ENCODE data around the gene HTRA3.

The HTRA3 gene

DNA sequence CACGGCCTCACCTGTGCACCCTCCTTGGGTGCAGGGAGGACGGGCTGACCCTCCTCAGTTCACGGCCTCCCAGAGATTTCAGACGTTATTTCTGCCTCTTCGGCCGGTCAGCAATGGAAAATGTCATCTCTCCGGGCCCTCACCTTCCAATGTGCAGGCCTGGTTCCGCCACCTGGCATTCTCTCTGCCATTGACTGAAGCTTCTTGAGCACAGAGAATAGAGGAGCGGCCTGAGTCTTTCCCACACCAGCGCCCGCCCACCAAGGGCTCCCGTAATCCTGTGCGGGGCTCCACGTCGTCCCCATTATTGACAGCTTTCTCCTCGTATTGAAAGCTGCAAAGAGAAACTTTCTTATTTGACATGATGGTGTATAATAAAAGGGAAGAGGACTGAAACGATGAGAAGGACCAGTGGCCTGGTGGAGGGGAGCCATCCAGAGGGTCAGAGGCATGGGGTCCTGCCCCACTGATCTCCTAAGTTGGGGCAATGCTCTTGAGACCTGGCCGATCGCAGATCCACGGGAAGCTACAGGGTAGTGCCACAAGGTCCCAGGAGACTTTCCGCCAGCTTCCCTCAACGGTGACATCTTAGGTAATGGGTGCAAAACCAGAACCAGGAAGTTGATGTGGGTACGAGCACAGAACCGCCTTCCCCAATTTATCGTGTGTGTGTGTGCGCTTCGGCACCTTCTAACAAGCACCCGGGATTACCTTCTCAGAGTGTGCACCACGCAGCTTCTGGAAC lies 20.6 kb downstream of the HTRA3 start:
- DNase-seq (ENCODE audit: extremely low spot score, insufficient read length, low read depth) = no peak
- no peak for FAIRE-seq

DNA sequence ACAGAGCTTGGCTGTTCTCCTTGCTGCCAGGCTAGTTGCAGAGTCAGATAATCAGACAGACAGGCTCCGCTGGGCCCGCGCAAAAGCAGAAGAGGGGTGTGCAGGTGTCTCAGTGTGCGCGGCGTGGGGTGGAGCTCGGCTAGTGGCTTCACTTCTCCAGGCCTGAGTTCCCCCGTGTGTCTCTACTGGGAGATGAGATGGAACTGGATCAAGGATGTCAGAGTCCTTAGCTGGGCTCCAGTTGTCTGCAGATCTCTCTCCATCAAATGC lies 21.1 kb downstream of the HTRA3 start:
- DNase-seq (ENCODE audit: extremely low spot score, insufficient read length, low read depth) (no peak), FAIRE-seq (no peak)

DNA sequence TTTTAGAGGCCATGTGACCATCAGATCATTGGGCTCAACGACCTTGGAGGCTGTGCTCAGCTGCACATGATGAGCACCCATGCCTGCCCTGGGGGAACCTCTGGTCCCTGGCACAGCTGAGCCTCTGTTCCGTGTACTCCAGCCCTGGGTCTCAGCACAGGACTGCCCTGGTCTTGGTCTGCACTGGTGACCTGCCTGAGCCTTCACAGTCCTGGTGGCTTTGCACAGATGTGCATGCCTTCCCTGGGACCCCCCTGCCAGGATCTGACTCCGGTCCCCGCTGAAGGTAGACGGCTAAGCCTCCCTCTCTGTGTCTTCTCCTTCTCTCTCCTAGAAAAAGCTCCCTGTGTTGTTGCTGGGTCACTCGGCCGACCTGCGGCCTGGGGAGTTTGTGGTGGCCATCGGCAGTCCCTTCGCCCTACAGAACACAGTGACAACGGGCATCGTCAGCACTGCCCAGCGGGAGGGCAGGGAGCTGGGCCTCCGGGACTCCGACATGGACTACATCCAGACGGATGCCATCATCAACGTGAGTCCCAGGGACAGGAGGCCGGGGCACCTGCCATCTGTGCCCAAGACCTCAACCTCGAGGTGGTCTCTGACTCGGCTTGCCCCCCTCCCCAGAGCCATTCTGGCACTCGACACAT lies 21.6 kb downstream of the HTRA3 start:
- DNase-seq (ENCODE audit: extremely low spot score, insufficient read length, low read depth) (no peak), FAIRE-seq (no peak)

DNA sequence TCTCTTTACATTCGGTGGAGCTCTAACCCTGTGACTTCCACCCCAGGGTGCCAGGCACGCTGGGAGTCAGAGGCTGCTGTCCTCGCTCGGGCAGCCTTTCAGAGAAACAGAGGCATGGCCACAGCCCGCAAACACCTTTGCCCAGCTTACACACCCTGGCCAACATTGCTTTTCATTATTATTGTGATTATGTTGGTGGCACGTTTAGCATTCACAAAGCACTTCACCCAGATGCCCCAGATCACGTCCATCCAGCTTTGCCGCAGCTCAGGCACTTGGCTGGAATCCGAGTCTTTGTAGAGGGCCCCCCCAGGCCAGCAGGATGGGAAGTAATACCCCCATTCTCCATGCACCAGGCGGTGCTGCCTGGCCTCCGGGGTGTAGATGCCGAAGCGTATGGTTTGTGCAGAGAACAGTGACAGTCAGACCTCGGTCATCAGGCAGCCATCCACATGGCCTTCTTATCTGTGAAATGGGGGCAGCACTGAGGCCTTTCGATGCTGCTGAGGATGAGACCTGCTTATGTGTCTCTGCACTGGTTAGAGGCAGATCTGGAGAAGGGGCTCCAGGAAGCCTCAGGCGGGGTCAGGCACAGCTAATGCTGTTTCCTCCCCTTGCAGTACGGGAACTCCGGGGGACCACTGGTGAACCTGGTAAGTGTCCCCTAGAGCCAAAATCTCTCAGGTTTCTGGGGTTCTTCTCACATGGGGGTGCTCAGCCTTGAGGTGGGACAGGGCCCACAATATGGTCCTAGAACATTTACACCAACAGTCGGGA lies 22.3 kb downstream of the HTRA3 start:
- no peak for FAIRE-seq
- no peak for DNase-seq (ENCODE audit: extremely low spot score, insufficient read length, low read depth)

DNA sequence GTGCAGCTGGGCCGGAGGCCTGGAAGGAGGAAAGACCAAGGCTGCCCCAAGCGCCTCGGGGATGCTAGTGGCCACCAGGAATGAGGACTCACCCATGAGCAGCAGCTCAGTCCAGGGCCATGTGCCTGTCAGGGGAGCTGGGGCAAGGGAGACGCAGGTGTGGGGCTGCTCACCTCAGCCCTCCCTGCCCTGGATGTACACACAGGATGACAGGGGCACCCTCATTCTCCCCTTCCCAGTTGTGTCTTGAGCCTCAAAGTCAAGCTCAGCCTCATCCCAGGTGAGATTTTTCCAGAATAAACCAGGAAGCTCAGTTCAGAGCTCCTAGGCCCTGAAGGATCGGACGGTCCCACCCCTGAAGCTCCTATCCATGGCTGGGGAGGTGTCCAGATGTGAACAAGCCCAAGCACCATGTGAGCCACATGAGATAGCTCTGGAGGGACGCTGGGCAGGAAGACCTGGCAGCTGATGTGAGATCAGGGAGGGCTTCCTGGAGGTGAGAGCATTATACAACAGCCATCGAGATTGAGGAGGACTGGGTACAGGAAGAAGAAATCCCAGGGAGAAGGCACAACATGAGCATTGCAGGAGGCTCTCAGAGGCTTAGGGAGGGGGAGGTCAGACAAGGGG lies 23.0 kb downstream of the HTRA3 start:
- no peak for FAIRE-seq
- no peak for DNase-seq (ENCODE audit: extremely low spot score, insufficient read length, low read depth)

DNA sequence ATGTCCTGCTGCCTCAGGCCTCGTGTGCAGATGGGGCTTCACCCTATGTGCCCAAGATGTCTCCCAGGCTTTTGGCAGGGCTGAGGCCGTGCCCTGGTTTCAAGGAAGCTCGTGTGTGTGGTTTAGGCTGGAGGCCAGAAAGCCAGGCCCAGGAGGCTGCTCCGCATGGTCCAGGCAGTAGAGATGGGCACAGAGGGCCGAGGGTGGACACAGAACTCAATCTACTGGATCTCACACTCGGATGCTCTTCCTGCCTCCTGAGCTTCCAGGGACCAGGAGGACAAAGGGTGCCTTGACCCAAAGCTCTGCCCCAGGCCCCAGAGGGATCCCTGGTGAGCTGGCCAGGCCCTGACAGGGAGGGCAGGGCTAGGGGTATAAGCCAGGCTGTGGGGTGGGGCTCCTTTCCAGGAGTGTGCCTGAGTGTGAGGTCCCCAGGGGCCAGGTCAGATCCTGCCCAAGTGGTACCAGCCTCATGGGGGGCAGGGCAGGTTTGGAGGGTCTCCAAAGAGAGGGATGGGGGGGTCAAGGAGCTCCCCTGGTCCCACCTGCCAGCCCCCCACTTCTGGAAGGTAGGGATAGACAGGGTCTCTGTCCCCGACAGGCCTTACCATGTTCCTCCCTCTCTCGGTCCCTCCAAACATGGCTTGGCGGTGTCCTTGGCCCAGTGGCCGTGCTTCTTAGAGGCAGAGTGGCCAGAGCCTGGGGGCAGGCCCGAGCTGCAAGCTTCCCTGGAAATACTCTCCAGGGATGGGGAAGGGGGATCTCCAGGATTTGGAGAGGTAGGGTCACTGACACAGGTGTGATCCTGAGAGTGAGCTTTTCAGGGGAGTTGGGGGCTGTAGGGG lies 23.8 kb downstream of the HTRA3 start:
- FAIRE-seq = no peak
- no peak for DNase-seq (ENCODE audit: extremely low spot score, insufficient read length, low read depth)

DNA sequence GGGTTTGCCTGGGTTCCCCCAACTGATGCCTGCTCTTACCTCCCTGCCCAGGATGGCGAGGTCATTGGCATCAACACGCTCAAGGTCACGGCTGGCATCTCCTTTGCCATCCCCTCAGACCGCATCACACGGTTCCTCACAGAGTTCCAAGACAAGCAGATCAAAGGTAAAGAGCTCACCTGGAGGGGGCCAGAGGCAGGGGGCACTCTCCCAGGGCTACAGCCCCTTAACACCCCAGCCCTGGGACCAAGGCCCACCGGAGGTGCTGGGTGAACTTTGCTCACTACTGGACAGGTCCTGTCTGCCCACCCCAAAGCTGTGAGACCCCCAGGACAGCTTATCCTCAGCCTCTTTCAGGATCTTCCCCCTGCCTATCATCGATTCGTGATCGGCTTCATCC lies 24.5 kb downstream of the HTRA3 start:
- no peak for FAIRE-seq

DNA sequence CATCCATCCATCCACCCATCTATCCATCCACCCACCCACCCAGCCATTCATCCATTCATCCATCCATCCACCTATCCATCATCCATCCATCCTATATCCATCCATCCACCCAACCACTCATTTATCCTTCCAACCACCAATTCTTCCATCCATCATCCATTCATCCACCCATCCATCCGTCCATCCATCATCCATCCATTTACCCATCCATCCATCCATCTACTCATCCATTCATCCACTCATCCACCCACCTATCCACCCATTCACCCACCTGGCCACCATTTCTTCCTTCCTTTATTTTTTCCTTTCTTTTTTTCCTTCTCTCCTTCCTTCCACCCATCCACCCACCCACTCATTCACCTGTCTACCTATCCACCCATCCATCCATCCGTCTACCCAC lies 25.2 kb downstream of the HTRA3 start:
- no peak for DNase-seq (ENCODE audit: extremely low spot score, insufficient read length, low read depth)
- FAIRE-seq = no peak

More for the DNA sequence above, 24.5 kb downstream of the HTRA3 start:
- no peak for DNase-seq (ENCODE audit: extremely low spot score, insufficient read length, low read depth)

DNA sequence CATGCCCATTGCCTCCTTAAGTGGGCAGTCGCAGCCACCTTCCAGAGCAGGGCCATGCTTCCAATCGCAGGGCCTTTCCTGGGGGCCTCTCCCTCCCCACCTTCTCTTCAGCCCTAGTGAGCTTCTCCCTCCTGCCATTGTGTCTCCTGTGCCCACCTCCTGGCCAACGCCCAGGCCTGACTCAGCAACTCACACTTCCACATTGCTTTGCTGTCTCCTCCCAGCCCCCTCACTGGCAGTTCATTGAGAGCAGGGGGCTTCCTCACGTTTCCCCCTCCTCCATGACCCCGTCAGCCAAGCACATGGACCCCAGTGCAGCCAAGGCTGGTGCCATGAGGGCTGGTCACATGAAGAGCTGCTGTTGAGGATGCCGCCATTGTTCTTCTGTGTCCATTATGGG lies 25.9 kb downstream of the HTRA3 start:
- no peak for FAIRE-seq
- DNase-seq (ENCODE audit: extremely low spot score, insufficient read length, low read depth) = no peak

DNA sequence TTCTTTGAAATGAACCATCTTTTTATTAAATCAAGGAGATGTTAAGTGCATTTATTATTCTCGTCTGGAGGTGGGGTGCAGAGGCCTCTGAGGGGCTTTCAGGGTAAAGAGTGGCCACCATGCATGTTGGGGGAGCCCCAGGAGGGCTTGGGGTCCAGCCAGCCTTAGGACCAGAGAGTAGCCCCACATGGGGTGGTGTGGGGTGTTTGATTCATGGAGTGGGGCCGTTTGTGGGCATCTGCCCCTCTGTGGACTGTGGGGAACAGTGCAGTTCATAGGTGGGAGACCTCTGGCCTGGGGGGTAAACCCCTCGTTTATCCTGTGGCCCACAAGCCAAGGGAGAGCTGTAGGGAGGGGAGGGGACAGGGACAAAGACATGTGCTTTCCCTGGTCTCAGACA lies 26.9 kb downstream of the HTRA3 start:
- FAIRE-seq (no peak), DNase-seq (ENCODE audit: extremely low spot score, insufficient read length, low read depth) (no peak)

DNA sequence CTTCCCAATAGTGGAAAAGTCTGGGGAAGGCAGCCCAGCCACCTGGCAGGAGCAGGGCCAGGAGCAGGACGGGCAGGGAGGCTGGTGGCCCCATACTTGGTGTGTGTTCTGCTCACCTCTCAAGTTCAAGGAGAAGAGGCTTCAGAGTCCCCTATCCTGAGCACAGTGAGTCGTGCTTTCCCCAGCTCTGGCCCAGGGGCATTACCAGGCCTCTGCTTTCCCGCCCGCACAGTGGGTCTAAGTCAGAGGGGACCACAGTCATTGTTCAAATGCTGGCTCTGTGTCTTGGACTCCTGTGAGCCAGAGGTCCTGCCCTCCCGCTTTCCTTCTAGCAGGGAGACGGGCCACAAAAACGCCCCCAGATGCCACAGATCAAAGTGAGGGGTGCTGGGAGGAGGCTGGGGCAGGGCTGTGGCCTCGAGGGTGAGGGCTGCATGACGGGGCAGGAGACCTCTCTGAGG lies 27.6 kb downstream of the HTRA3 start:
- FAIRE-seq (no peak), DNase-seq (ENCODE audit: extremely low spot score, insufficient read length, low read depth) (no peak)

DNA sequence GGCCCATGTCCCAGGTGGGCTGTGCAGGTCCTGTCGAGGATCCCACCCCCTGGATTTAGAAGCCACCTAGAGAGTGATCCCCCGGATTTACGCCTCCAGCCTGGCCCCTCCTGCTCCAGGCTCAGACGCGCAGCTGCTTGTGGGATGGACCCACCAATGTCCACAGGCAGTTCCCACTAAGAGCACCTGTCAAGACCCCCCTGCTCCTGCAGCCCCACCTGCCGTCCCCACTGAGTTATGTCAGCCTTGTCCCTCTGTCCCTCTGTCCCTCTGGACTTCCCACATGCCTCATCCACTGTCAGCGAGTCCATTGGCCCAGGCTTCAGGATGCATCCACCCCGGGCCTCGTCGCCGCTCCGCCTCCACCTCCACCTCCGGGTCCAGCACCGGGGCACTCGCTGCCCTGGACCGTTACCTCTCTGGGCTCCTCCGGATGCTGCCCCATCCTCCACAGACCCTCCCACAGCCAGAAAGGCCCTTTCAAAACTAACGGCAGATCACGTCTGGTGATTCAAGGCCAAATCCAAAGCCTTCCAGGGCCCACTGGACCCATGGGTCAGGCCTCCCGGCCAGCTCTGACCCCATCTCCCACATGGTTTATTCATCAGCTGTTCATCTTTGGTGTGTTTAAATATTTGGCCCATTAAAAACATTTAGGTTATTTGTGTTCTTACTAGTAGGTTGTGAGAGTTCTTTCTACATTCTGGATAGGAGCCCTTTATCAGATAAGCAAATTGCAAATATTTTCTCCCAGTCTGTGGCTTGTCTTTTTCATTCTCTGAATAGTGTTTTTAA lies 28.3 kb downstream of the HTRA3 start:
- FAIRE-seq = no peak
- no peak for DNase-seq (ENCODE audit: extremely low spot score, insufficient read length, low read depth)

DNA sequence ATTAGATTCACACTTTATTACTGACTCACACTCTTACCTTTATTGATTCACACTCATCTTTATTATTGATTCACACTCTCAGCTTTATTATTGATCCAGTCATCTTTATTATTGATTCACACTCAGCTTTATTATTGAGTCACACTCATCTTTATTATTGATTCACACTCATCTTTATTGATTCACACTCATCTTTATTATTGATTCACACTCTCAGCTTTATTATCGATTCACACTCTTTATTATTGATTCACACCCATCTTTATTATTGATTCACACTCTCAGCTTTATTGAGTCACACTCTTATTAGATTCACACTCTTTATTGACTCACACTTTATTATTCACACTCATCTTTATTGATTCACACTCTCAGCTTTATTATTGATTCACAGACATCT lies 31.3 kb downstream of the HTRA3 start:
- DNase-seq (ENCODE audit: extremely low spot score, insufficient read length, low read depth) = no peak
- no peak for FAIRE-seq

DNA sequence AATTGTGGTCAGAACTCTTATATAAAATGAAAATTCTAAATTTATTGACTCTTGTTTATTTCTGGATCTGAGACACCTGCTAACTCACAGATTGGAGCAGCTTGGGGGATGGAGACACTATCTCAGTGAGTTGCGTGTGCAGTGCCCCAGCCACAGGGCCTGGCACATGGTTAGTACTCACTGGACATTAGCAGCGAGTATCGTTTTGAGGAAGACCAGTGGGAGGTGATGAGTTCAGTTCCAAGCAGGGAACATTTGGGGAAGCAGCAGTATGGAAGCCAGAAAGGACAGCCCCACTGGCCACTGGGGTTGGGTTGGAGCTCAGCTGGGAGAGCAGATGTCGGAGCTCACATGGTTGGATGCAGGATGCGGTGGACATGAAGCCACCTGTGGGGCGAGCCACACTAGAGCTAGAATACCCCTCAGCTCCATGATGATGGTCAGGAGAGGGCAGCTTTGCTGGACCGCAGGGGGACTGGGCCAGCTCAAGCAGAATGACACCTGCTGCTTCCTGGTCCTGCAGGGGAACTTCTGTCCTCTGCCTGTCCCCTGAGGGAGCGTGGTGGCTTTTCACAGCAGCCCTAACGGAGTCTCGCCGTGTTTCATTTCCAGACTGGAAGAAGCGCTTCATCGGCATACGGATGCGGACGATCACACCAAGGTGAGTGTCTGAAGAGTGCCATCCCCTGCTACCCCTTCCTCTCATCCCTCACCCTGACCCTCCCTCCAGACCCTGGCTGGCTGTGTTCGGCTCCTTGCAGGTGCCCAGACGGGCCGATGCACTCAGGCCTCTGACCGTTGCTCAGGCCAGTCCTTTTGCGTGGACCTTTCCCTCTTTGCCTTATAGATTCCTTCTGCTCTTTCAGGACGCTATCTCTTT lies 32.5 kb downstream of the HTRA3 start:
- no peak for FAIRE-seq
- DNase-seq (ENCODE audit: extremely low spot score, insufficient read length, low read depth) = no peak

DNA sequence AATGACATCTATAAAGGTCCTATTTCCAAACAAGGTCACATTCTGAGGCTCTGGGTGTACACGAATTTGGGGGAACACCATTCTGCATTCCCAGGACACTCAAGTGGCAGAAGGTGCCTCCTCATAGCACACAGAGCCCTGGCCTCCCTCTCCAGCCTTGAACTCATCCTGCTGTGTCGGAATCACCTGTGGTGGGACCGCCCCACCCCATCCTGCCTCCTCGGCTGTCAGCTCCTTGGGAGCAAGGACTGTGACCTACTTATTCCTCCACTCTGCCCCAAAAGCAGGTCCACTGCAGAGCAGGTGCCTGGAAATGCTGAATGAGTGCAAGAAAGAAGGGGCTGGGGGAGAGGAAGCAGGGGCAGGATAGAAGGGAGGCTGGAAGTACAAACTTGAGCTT lies 33.5 kb downstream of the HTRA3 start:
- DNase-seq (ENCODE audit: extremely low spot score, insufficient read length, low read depth) (no peak), FAIRE-seq (no peak)

DNA sequence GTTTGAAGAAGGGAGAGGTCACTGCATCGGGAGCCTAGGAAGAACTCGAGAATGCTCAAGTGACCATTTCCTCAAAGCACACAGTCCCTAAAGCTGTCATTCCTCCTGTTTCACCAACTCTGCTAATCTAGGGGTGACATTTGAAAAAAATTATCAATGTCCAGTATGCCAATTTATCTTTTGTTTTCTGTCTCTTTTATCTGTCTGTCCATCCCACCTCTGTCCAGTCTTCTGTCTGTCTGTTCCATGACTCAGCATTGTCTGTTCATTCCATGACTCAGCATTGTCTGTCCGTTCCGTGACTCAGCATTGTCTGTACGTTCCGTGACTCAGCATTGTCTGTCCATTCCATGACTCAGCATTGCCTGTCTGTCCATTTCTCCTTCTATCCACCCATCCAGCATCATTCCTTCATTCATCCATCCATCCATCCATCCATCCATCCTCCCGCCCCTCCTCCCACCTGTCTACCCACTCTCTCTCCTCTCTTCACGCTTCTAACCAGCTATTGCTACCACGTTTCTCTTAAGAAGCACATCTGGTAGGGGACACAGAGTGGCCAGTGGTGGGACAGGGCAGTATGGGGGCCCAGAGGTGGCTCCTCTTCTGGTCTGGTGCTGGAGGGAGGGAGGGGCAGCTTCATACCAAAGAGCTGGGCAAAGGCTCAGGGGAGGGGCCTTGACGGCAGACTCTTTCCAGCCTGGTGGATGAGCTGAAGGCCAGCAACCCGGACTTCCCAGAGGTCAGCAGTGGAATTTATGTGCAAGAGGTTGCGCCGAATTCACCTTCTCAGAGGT lies 34.1 kb downstream of the HTRA3 start:
- FAIRE-seq (no peak), DNase-seq (ENCODE audit: extremely low spot score, insufficient read length, low read depth) (no peak)

DNA sequence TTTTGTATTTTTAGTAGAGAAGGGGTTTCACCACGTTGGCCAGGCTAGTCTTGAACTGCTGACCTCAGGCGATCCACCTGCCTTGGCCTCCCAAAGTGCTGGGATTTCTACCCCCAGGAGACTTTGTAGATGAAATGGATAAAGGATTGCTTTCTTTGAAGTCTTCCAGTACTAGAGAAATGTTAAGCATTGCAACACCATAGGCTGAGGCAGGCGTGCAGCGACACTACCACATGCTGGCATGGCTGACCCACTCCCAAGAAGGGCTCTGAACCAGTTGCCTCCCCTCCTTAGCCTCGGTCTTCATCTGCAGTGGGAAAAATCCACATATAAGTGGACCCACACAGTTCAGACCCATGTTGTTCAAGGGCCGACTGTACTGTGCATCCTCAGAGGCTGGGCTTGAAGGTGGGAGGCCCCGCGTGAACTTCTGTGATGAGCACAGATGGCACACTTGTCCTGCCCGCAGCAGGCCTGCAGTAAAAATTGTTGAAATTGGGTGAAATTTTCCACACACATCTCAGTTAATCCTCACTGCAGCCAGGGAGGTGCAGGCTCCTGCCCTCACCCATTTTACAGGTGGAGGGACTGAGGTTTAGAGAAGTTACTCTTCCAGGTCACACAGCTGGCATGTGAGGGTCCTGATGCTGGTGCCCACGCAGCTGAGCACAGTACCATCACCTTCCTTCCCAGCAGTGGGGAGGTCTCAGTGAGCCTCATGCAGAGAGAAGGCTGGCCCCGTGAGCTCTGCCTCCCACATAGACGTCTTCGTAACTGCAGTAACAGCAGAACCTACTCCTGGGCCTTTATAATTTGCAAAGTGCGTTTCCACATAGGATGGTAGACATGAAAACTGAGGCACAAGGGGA lies 35.5 kb downstream of the HTRA3 start:
- FAIRE-seq = no peak
- DNase-seq (ENCODE audit: extremely low spot score, insufficient read length, low read depth) = no peak

All from GM18507 (cell line).